ENCODE data around the gene CDK5R1. TPM values are rescaled to one million over a fixed set of nuclear protein-coding genes. Genes with fewer than 3 reads are reported as not detected.

Gene CDK5R1
- total RNA-seq, 1 donor from 2014 or later, result 6.1 TPM

DNA sequence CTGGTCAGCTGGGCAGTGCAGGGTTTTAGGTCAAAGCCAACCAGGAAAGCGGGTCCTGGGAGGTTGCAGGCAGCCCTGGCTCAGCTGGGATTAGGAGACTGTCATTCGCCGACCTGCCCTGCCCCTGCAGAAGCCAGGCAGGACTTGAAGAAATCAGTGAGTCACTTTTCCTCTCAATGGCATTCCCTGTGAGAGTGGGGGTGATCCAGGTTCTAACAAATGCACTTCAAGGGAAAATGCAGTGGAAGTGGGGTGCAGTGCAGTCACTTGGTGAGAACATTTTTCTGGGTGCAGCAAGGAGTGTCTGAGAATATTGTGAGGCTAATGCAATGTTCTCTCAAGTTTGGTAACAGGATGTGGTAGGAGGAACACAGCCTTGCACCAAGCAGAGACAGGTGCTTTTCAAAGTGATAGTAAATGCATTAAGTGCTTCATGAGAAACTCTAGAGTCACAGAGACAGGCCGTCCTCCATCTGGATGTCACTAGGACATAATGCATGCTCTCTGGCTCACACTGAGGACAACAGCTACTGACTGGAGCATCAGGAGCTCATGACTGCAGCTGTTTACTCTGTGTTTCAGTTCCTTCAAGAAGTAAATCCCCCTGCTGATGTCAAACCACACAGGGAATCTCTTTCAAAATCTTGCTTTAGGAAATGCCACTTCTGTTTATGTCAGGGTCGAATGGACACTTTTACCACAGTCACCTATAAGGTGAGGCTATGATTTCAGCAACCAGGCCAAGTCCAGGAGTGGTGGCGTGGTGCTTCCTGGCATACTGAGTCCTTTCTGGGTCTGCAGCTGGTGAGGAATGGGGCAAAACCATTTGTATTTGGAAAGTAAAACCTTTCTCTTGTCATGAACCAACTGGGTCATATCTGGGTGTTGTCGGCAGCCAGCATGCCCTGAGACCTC lies 16.7 kb downstream of the CDK5R1 start:
- TF ChIP-seq, protein P1, sequence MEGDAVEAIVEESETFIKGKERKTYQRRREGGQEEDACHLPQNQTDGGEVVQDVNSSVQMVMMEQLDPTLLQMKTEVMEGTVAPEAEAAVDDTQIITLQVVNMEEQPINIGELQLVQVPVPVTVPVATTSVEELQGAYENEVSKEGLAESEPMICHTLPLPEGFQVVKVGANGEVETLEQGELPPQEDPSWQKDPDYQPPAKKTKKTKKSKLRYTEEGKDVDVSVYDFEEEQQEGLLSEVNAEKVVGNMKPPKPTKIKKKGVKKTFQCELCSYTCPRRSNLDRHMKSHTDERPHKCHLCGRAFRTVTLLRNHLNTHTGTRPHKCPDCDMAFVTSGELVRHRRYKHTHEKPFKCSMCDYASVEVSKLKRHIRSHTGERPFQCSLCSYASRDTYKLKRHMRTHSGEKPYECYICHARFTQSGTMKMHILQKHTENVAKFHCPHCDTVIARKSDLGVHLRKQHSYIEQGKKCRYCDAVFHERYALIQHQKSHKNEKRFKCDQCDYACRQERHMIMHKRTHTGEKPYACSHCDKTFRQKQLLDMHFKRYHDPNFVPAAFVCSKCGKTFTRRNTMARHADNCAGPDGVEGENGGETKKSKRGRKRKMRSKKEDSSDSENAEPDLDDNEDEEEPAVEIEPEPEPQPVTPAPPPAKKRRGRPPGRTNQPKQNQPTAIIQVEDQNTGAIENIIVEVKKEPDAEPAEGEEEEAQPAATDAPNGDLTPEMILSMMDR (IDR thresholded peaks at IDR 0.05; ENCODE audit: unreplicated experiment), result no peak
- Mint-ChIP-seq H3K9me3 (ENCODE audit: low read depth) (no peaks in the 10 kb centered on the region), H3K4me3 (ENCODE audit: low read depth) (no peak overlapping the region), H3K27ac (no peak overlapping the region), H3K4me1 (ENCODE audit: low read depth) (no peaks in the 10 kb centered on the region), H3K27me3 (no peaks in the 10 kb centered on the region), H3K36me3 (ENCODE audit: insufficient read depth) (no peaks in the 10 kb centered on the region)
- DNase-seq (ENCODE audit: low spot score, unreplicated experiment), result no peak

DNA sequence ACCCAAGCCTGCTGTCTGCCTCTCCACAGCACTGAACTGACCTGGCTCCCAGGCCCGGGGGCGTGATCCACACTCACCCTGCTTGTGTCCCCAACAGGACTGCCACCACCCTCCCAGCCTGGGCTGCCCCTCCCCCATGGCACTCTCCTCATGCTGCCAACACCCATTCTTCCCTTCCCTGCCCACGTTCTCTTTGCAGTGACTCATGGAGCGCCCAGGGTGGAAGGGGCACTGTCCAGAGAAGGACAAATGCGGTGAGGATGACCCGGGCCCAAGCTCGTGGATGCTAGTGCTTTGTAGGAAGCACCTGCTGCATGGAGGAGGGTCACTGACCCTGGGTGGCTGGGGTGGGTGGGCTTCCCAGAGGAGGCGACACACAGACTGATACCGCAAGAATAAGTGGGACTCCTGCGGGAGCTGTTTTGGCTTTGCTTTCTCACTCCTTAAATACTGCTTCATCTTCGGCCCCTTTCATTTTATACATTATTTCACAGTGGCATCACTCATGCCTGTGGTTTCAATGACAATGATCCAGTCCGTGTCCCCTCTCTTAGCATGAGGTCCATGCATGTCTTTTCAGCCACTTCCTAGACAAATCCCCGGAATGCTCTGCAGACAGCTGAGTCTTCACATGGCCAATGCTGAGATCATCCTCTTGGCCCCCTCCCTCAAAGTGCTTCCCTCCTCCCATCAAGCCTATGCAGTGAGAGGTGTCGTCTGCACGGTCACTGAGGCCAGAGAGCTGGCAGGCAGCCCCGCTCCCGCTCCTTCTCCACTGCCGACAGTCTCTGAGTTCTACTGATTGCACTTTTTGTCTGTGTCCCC lies 17.6 kb downstream of the CDK5R1 start:
- H3K4me3 Mint-ChIP-seq (ENCODE audit: low read depth), result no peak overlapping the region
- H3K36me3 Mint-ChIP-seq (ENCODE audit: insufficient read depth), result no peaks in the 10 kb centered on the region
- H3K9me3 Mint-ChIP-seq (ENCODE audit: low read depth), result no peaks in the 10 kb centered on the region
- H3K4me1 Mint-ChIP-seq (ENCODE audit: low read depth), result no peaks in the 10 kb centered on the region
- no peak for DNase-seq (ENCODE audit: low spot score, unreplicated experiment)
- TF ChIP-seq, protein P1 (IDR thresholded peaks at IDR 0.05; ENCODE audit: unreplicated experiment), result no peak
- H3K27ac Mint-ChIP-seq, result no peak overlapping the region
- H3K27me3 Mint-ChIP-seq, result no peaks in the 10 kb centered on the region

DNA sequence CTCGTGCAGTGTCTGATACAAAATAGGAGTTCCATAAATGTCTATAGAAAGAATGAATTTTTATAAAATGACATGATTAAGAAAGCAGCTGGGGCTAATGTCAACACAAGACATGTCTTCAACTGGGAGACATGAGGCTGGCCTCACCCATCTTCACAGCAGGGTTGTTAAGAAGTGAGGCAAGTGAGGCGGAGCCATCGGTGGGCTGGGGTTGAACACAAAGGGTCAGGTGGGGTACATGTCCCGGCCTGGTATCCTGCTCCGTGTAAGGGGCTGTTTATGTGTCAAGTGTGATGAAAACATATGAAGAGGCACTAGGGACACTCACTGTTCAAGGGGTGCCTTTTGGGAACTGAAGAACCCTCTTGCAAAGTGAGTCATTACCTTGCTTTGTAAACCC lies 22.1 kb downstream of the CDK5R1 start:
- H3K9me3 Mint-ChIP-seq (ENCODE audit: low read depth), result no peaks in the 10 kb centered on the region
- no peaks in the 10 kb centered on the region for H3K36me3 Mint-ChIP-seq (ENCODE audit: insufficient read depth)
- H3K27me3 Mint-ChIP-seq, result no peaks in the 10 kb centered on the region
- no peak for DNase-seq (ENCODE audit: low spot score, unreplicated experiment)
- TF ChIP-seq, protein P1 (IDR thresholded peaks at IDR 0.05; ENCODE audit: unreplicated experiment), result no peak
- H3K4me3 Mint-ChIP-seq (ENCODE audit: low read depth), result no peak overlapping the region
- H3K27ac Mint-ChIP-seq, result no peak overlapping the region
- H3K4me1 Mint-ChIP-seq (ENCODE audit: low read depth), result no peaks in the 10 kb centered on the region

DNA sequence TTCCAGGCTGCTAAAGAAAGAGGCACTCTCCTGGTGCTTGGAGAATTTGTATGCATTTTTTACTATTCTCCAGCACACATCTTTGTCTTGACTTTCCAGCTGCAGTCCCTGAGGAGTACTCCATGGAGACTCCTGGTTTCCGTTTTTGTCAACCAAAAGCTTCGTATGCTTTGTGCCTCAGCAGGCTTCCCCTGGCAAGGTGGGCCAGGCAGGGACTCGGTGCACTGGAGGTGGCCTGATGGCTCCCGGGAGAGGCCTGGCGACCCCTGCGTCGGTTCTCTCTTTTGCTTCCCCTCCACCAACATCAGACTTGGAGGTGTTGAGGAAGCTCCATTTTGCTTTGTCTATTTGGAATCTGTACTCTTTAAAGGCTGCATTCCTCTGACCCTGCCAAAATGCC lies 23.7 kb downstream of the CDK5R1 start:
- DNase-seq (ENCODE audit: low spot score, unreplicated experiment), result no peak
- no peaks in the 10 kb centered on the region for H3K9me3 Mint-ChIP-seq (ENCODE audit: low read depth)
- H3K36me3 Mint-ChIP-seq (ENCODE audit: insufficient read depth), result no peaks in the 10 kb centered on the region
- no peak overlapping the region for H3K4me3 Mint-ChIP-seq (ENCODE audit: low read depth)
- H3K27me3 Mint-ChIP-seq, result no peaks in the 10 kb centered on the region
- TF ChIP-seq, protein P1 (IDR thresholded peaks at IDR 0.05; ENCODE audit: unreplicated experiment), result no peak
- H3K27ac Mint-ChIP-seq, result no peak overlapping the region
- H3K4me1 Mint-ChIP-seq (ENCODE audit: low read depth), result no peaks in the 10 kb centered on the region

DNA sequence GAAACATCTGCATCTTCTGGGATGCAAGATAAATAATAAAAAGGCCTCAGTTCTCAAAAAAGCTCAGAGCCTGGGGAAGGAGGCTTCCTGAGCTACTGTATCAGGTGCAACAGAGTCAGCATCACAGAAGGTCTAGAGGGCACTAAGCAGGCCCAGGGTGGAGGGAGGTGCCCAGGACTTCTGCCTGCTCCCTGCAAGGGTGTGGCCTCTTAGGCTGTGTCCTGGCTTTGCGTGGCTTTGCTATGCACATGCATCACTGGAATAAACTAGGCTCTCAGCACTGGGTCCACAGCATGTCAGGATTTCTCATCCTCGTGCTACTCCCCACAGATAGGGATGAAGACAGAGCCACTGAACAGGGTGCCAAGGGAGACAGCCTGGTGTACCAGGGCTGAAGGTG lies 25.5 kb downstream of the CDK5R1 start:
- Mint-ChIP-seq H3K4me3 (ENCODE audit: low read depth) (no peak overlapping the region), H3K4me1 (ENCODE audit: low read depth) (peaks cover under 1% of the 10 kb centered on the region), H3K9me3 (ENCODE audit: low read depth) (no peaks in the 10 kb centered on the region), H3K27ac (no peak overlapping the region), H3K27me3 (no peaks in the 10 kb centered on the region), H3K36me3 (ENCODE audit: insufficient read depth) (no peaks in the 10 kb centered on the region)
- DNase-seq (ENCODE audit: low spot score, unreplicated experiment), result no peak
- TF ChIP-seq, protein P1 (IDR thresholded peaks at IDR 0.05; ENCODE audit: unreplicated experiment), result no peak
